ENCODE measurements around the gene RTCA.
"Not testable (repeated sequence)": the region's sequence is repeated elsewhere in the genome, so short reads cannot be mapped to it uniquely, and the experiment has no call there.

The RTCA gene

DNA sequence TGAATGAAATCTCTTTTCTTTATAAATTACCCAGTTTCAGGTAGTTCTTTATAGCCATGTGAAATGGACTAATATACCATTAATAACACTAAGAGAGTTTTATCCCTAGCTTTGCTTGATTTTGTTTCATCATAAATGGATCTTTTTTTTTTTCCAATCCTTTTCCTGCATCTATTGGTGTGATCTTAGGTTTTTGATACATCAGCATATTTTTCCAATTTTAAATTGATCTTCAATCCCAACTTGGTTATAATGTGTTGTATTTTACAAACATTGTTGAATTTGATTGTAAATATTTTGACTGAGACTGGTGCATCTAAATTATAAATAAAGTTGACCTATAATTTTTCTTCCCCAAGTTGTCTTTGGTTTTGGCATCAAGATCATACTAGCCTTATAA, 4.3 kb upstream of the RTCA start:
- DNase-seq: no peak

DNA sequence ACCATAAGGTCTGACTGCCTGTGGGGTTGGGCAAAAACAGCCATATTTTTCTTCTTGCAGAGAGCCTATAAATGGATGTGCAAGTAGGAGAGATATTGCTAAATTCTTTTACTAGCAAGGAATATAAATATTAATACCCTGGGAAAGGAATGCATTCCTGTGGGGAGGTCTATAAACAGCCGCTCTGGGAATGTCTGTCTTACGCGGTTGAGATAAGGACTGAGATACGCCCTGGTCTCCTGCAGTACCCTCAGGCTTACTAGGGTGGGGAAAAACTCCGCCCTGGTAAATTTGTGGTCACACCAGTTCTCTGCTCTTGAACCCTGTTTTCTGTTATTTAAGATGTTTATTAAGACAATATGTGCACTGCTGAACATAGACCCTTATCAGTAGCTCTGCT, 1.9 kb upstream of the RTCA start:
- not testable (repeated sequence) for DNase-seq

DNA sequence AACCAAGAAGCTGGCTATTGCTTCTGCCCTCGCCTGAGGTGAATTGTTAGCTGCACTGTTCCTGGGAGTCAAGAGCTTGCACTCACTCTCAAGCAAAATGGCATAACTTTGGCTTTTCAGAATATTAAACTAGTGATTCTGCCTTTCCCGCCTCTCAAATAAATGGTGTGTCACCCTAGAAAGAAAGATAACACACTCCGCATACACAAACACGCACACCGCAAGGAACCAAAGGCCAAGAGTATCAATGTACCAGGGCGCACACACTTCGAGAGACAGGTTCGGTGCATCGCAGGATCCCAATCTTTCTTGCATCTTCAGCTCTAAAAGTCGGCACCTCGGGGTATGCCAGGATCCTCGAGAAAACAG, 470 bp upstream of the RTCA start:
- DNase-seq: peak; percentile 11

DNA sequence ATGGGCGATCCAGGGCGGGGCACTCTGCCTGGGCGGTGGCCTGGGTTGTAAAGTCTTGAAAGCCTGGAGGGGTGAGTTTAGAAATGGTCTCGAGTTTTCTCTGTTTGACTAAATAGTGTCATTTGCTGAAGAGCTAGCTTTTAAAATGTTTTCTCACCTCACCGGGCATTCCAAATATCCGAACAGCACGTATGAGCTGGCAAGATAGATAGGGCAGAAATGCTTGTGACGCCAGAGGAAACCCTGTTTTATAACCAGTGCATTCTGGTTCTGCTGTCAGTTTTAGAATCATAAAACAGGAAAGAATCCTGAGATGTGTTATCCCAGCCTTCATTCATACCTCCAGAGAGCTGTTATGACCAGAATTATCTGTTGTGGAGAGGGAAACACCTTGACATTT, 725 bp downstream of the RTCA start:
- no peak for DNase-seq

DNA sequence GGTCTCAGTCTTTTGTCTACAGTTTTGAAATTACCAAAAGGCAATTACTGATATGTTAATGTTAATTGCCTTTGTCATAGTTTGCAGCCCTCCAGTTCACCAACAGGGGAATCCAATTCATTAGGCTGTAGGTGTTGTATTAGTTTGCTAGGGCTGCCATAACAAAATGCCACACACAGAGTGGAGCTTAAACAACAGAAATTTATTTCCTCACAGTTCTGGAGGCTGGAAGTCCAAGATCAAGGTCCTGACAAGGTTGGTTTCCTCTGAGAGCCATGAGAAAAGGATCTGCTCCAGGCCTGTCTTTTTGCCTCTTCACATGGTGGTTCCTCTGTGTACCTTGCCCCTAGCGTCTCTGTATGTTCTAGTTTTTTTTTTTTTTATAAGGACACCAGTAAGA, 1.3 kb downstream of the RTCA start:
- no peak for DNase-seq

DNA sequence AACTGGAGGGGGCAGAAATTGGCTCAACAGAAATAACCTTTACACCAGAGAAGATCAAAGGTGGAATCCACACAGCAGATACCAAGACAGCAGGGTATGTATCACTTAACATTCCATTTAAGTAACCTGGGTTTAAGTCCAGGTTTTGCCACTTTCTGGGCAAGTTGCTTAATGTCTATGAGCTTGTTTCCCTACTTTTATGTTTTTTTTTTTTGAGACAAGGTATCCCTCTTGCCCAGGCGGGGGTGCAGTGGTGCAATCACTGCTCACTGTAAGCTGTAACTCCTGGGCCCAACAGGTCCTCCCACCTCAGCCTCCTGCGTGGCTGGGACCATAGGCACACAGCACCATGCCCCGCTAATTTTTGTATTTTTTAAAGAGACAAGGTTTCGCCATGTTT, 2.2 kb downstream of the RTCA start:
- no peak for DNase-seq

- DNase-seq: no peak
Measured at GRCh38 chr1:100277866-100278265, 11.8 kb downstream of the RTCA start.

GRCh38 chr1:100279358-100279923, 13.4 kb downstream of the RTCA start:
- no peak for DNase-seq

DNA sequence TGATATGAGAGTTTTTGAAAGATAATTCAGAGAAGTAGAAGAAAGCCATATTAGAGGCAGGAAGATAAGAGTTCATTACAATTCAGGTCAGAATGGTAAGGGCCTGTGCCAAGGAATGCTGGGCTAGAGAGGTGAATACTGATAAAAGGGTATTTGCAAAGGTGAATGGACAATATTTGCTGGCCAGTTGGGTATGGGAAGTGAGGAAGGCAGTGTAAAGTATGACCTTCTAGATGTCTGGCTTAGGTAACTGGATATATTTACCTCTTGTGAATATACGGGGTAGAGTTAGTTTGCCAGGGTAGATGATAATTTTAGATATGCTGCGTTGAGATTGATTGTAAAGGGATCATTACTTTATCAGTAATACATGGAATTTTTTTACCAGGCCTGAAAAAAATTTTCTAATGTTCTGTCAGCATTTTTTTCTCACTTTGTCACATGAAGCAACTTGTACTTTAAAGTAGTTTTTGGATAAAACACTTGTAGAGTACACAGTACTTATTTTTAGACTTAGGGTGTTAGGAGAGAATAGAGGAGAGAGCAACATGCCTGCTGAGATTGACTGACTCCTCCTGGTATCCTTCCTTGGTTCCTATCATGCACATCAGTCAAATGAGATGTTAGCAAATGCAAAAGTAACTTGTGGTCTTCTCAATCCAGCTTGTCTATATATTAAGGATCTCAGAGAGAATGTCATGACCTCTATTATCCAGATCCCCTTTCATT, 14.1 kb downstream of the RTCA start:
- no peak for DNase-seq

DNA sequence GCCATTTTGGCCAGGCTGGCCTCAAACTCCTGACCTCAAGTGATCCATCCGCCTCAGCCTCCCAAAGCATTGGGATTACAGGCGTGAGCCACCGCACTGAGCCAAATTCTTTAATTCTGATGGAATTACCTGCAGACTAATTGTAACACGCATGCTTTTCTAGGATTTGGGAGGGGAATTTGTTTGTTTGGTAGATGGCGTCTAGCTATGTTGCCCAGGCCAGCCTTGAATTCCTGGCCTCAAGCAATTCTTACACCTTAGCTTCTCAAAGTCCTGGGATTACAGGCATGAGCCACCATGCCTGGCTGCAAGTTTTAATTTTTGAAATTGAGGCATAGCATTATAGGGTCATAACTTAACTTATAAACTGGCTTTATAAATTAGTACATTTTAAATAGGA, 18.6 kb downstream of the RTCA start:
- no peak for DNase-seq

DNA sequence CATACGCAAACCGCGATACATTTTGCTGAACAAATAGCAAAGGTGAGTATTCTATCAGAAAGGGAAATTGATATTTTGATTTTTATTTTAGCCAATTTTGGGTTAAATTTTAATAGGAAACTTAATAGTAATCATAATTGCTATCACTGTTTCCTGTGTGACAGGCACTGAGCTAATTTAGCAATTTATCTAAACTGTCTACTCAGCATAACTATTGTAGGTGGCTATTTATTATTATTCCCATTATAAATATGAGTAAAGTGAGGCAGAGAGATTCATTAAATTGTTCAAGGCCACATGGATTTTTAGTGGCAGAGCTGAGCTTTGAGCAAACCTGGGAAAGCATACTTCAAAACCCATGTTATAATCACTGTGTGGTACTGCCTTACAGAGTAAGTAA, 21.1 kb downstream of the RTCA start:
- DNase-seq: no peak

- no peak for DNase-seq
Measured at GRCh38 chr1:100290291-100290690, 24.3 kb downstream of the RTCA start.

- DNase-seq: no peak
Measured at GRCh38 chr1:100292711-100293110, 26.7 kb downstream of the RTCA start.

DNA sequence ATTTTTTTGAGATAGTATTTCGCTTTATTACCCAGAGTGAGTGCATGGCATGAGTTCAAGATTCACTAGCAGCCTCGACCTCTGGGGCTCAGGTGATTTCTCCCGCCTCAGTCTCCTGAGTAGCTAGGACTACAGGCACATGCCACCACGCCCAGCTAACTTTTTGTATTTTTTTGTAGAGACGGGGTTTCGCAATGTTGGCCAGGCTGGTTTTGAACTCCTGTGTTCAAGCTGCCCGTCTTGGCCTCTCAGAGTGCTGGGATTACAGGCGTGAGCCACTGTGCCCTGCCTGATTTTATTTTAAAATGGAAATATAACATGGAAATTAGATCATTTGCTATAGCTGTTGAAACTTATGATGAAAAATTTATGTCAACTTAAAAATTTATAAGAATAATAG, 30.1 kb downstream of the RTCA start:
- DNase-seq: no peak

- DNase-seq: not testable (repeated sequence)
Measured at GRCh38 chr1:100296997-100297396, 31.0 kb downstream of the RTCA start.

GRCh38 chr1:100298512-100298911, 32.5 kb downstream of the RTCA start:
- no peak for DNase-seq

- DNase-seq: no peak
Measured at GRCh38 chr1:100299521-100300222, 33.7 kb downstream of the RTCA start.

DNA sequence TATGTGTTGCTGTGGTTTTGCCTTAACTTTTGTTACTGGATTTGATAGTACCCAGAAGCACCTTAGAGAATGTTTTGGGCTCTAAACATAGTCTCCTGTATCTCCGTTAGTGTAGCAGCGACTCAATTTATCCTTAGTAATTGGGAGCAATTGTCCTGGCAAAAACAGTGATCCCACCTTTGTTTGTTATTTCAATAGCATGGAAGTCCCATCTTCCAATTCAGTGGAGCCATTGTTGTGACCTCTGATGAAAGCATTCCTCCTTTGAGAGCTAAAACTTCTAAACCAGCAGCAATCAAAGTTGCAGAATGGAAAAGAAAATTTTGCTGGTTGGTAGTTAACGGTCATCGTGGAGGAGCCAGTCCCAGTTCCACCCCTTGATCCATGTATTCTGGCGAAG, 34.7 kb downstream of the RTCA start:
- no peak for DNase-seq

DNA sequence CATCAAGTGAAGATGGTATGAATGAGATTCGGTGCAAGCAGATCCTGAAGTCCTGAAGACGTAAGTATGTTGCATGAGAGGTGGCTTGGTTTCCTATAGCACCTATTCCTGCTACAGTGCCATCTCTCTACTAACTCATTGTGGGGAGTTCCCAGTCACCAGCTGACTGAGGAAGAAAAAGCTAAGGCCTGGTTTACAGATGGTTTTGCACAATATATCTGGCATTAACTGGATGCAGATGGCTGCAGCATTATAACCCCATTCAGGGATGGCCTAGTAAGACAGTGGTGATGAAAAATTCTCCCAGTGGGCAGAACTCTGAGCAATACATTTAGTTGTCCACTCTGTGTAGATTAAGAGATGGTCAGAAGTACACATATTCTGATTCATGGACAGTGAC, 36.7 kb downstream of the RTCA start:
- no peak for DNase-seq

GRCh38 chr1:100304227-100304626, 38.2 kb downstream of the RTCA start:
- DNase-seq: no peak

GRCh38 chr1:100304921-100305320, 38.9 kb downstream of the RTCA start:
- no peak for DNase-seq

- no peak for DNase-seq
Measured at GRCh38 chr1:100305954-100306353, 39.9 kb downstream of the RTCA start.

DNA sequence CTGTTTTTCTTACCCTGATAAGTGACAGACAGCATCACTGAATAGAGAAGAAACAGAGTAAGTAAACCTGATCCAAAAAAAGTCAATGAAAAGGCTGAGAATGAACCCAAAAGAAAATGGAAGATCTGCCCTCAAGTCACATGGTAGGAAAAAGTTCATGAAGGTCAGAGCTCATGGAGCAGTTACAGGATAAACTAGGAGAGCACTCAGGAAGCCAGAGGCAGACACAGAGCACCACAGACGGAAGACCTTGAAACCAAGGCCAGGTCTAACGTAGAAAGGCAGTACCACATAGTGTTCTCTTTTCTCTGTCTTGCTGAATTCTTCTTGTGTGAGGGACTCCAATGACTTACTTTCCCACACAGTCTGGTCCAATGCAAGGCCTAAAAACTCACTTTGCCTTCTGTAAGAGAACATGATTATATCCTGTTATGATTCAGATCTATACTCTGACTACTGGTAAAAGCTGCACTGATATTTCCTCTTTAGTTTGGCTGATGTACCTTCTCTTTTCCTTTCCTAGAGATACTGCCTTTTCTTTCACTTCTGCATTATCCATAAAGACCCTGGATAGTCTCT, 40.8 kb downstream of the RTCA start:
- DNase-seq: no peak

- no peak for DNase-seq
Measured at GRCh38 chr1:100308777-100309176, 42.8 kb downstream of the RTCA start.
